Hepatocyte (in vitro differentiated cells): ENCODE measurements around the gene EFNB1. TPM values are rescaled to one million over a fixed set of nuclear protein-coding genes. Genes with fewer than 3 reads are reported as not detected.

ENCODE experiments used
- DNase-seq: peaks from one replicate; pipeline ENCODE4 v3.0.0-alpha.2; 2016; ENCODE audit warnings: low spot score
- H2AFZ ChIP-seq: fragments of 200-600 bp; sonication (generic); 2 replicates; pipeline ENCODE4 v1.6.0; 2016; ENCODE audit warnings: antibody characterized with exemption, mild to moderate bottlenecking
- H3K27ac ChIP-seq: fragments of 200-600 bp; sonication (generic); 2 replicates; pipeline ENCODE4 v1.5.1; 2016; ENCODE audit warnings: mild to moderate bottlenecking
- H3K27me3 ChIP-seq: fragments of 200-600 bp; sonication (generic); 2 replicates; pipeline ENCODE4 v1.6.1; 2016
- H3K36me3 ChIP-seq: fragments of 200-600 bp; sonication (generic); replicated peaks from 2 replicates; pipeline ENCODE4 v1.5.1; 2016; ENCODE audit warnings: low read depth; ENCODE audit not compliant: insufficient read depth
- H3K4me1 ChIP-seq: fragments of 200-600 bp; sonication (generic); 2 replicates; pipeline ENCODE4 v1.5.1; 2016; ENCODE audit warnings: mild to moderate bottlenecking, moderate library complexity; ENCODE audit not compliant: insufficient read depth
- H3K4me2 ChIP-seq: fragments of 200-600 bp; sonication (generic); 2 replicates; pipeline ENCODE4 v1.6.0; 2016
- H3K4me3 ChIP-seq: fragments of 200-600 bp; sonication (generic); 2 replicates; pipeline ENCODE4 v1.5.1; 2016; ENCODE audit warnings: mild to moderate bottlenecking
- H3K79me2 ChIP-seq: fragments of 200-600 bp; sonication (generic); 2 replicates; pipeline ENCODE4 v1.6.0; 2017; ENCODE audit warnings: mild to moderate bottlenecking
- H3K9me2 ChIP-seq: fragments of 200-600 bp; sonication (generic); replicated peaks from 2 replicates; pipeline ENCODE4 v1.6.0; 2017; ENCODE audit warnings: mild to moderate bottlenecking; ENCODE audit not compliant: insufficient read depth
- H3K9me3 ChIP-seq: fragments of 200-600 bp; sonication (generic); 2 replicates; pipeline ENCODE4 v1.5.1; 2016; ENCODE audit warnings: low read depth, mild to moderate bottlenecking
- H4K20me1 ChIP-seq: fragments of 200-600 bp; sonication (generic); 2 replicates; pipeline ENCODE4 v1.6.0; 2016; ENCODE audit warnings: mild to moderate bottlenecking; ENCODE audit not compliant: insufficient read depth, poor library complexity, severe bottlenecking
- CTCF ChIP-seq: fragments of 200-600 bp; sonication (generic); IDR thresholded peaks from 2 replicates; pipeline ENCODE4 v1.5.1; 2016; ENCODE audit warnings: antibody characterized with exemption, mild to moderate bottlenecking; ENCODE audit not compliant: poor library complexity
- EZH2 ChIP-seq: fragments of 200-600 bp; sonication (generic); IDR thresholded peaks from 2 replicates; pipeline ENCODE4 v1.6.1; 2016; ENCODE audit warnings: antibody characterized with exemption, mild to moderate bottlenecking, borderline replicate concordance
- EZH2phosphoT487 ChIP-seq: fragments of 200-600 bp; sonication (generic); IDR thresholded peaks from one replicate; pipeline ENCODE4 v1.6.1; 2018; ENCODE audit warnings: antibody characterized with exemption, mild to moderate bottlenecking, low read depth, moderate library complexity; ENCODE audit not compliant: unreplicated experiment, severe bottlenecking
- WGBS: methylation state at CpG from one replicate; pipeline ENCODE4 v1.1.6; 2016; ENCODE audit warnings: low lambda C conversion rate; ENCODE audit errors: missing lambda C conversion rate; 5-methylcytosine and 5-hydroxymethylcytosine counted together
- polyA plus RNA-seq: library from polyadenylated mRNA; unstranded; fragments of >200 nt; fragmentation: Nextera tagmentation; extraction: Ambion mirVana; gene quantifications from 2 replicates; pipeline ENCODE4 v1.2.1, GENCODE V29; 2016
- total RNA-seq: library from RNA; depleted of rRNA; stranded (reverse); fragments of >200 nt; gene quantifications from 2 replicates; pipeline ENCODE4 v1.2.3, GENCODE V29; 2014

The EFNB1 gene
- total and polyA plus RNA-seq, 2 experiments from 2014 or later = 35.1 to 46.4 TPM

GRCh38 chrX:68833855-68834331 lies 5.1 kb downstream of the EFNB1 start:
- no peaks in the 10 kb centered on the region for H3K27me3 ChIP-seq
- H3K79me2 ChIP-seq = peaks cover 86% of the 10 kb centered on the region
- H3K27ac ChIP-seq = no peak overlapping the region
- H3K9me2 ChIP-seq = no peaks in the 10 kb centered on the region
- peaks cover 50% of the 10 kb centered on the region for H4K20me1 ChIP-seq
- no peaks in the 10 kb centered on the region for H3K36me3 ChIP-seq
- H3K4me1 ChIP-seq = no peaks in the 10 kb centered on the region
- no peak overlapping the region for H2AFZ ChIP-seq
- H3K4me3 ChIP-seq = no peak overlapping the region
- H3K9me3 ChIP-seq = no peaks in the 10 kb centered on the region
- 81% methylated on average over 4 of the region's 4 CpGs for WGBS
- DNase-seq = no peak
- TF ChIP-seq EZH2 = no peak
- no peak for TF ChIP-seq EZH2phosphoT487
- no peak for TF ChIP-seq CTCF
- no peak overlapping the region for H3K4me2 ChIP-seq

GRCh38 chrX:68834371-68835103 lies 5.7 kb downstream of the EFNB1 start:
- H3K9me2 ChIP-seq = no peaks in the 10 kb centered on the region
- WGBS = 87% methylated on average over 7 of the region's 7 CpGs
- no peaks in the 10 kb centered on the region for H3K9me3 ChIP-seq
- H3K4me2 ChIP-seq = no peak overlapping the region
- H2AFZ ChIP-seq = no peak overlapping the region
- no peak for DNase-seq
- H4K20me1 ChIP-seq = peaks cover 50% of the 10 kb centered on the region
- H3K27me3 ChIP-seq = no peaks in the 10 kb centered on the region
- H3K4me1 ChIP-seq = no peaks in the 10 kb centered on the region
- no peak overlapping the region for H3K4me3 ChIP-seq
- H3K36me3 ChIP-seq = no peaks in the 10 kb centered on the region
- H3K27ac ChIP-seq = no peak overlapping the region
- peaks cover 79% of the 10 kb centered on the region for H3K79me2 ChIP-seq
- TF ChIP-seq EZH2 = no peak
- TF ChIP-seq CTCF = no peak
- TF ChIP-seq EZH2phosphoT487 = no peak

GRCh38 chrX:68835104-68835442 lies 6.3 kb downstream of the EFNB1 start:
- peaks cover 50% of the 10 kb centered on the region for H4K20me1 ChIP-seq
- no peak overlapping the region for H3K27ac ChIP-seq
- H3K4me2 ChIP-seq = no peak overlapping the region
- no peaks in the 10 kb centered on the region for H3K9me3 ChIP-seq
- H3K4me3 ChIP-seq = no peak overlapping the region
- no peak for DNase-seq
- H3K4me1 ChIP-seq = no peaks in the 10 kb centered on the region
- H3K36me3 ChIP-seq = no peaks in the 10 kb centered on the region
- 67% methylated on average over 3 of the region's 3 CpGs for WGBS
- TF ChIP-seq CTCF (no peak), EZH2 (no peak), EZH2phosphoT487 (no peak)
- no peaks in the 10 kb centered on the region for H3K9me2 ChIP-seq
- no peaks in the 10 kb centered on the region for H3K27me3 ChIP-seq
- H3K79me2 ChIP-seq = peaks cover 74% of the 10 kb centered on the region
- no peak overlapping the region for H2AFZ ChIP-seq
